Common myeloid progenitor, CD34-positive (primary cell): ENCODE data around the gene CFHR1.
"Not testable (repeated sequence)": the region's sequence is repeated elsewhere in the genome, so short reads cannot be mapped to it uniquely, and the experiment has no call there.

Experiments used
- CTCF ChIA-PET: fragments of 350-600 bp; sonication (Branson Sonifier 250); formaldehyde crosslinking; loops from one replicate; lab custom pipeline; 2021; ENCODE audit warnings: antibody characterized with exemption; lab: Charles Lee
- POLR2A ChIA-PET: fragments of 350-600 bp; sonication (Branson Sonifier 250); formaldehyde crosslinking; loops from one replicate; lab custom pipeline; 2021; ENCODE audit warnings: antibody characterized with exemption; lab: Charles Lee
- DNase-seq, 3 donors: peaks; one replicate each; pipeline versions ENCODE4 v3.0.0 to v3.0.0-alpha.2; 2013
- H3K27ac ChIP-seq, 2 experiments: 1 replicate in 1 of 2; 2 replicates in 1 of 2; pipeline ENCODE4 v1.7.0; 2013; ENCODE audit warnings: inconsistent platforms in 2 of 2, low read length in 2 of 2, mild to moderate bottlenecking in 2 of 2, low read depth in 1 of 2, moderate library complexity in 1 of 2; ENCODE audit not compliant: severe bottlenecking in 2 of 2, insufficient read depth in 1 of 2, poor library complexity in 1 of 2
- H3K27me3 ChIP-seq, 5 experiments: replicated peaks in 2 of 5; 1 replicate in 3 of 5; 2 replicates in 2 of 5; pipeline versions ENCODE4 v1.6.1 to v1.7.0; 2013; ENCODE audit warnings: low read length in 4 of 5, mild to moderate bottlenecking in 2 of 5, moderate library complexity in 2 of 5, inconsistent platforms in 1 of 5; ENCODE audit not compliant: insufficient read depth in 5 of 5, control insufficient read depth in 4 of 5
- H3K36me3 ChIP-seq, 4 experiments: 1 replicate in 2 of 4; 2 replicates in 2 of 4; pipeline versions ENCODE4 v1.6.1 to v1.7.0; 2013; ENCODE audit warnings: low read length in 3 of 4, control low read depth in 1 of 4, mild to moderate bottlenecking in 1 of 4; ENCODE audit not compliant: control insufficient read depth in 4 of 4, insufficient read depth in 4 of 4
- H3K4me1 ChIP-seq, 4 experiments: 1 replicate in 3 of 4; 2 replicates in 1 of 4; pipeline versions ENCODE4 v1.6.1 to v1.7.1; 2013; ENCODE audit warnings: low read length in 3 of 4, mild to moderate bottlenecking in 3 of 4, control low read depth in 1 of 4, inconsistent platforms in 1 of 4, moderate library complexity in 1 of 4; ENCODE audit not compliant: control insufficient read depth in 4 of 4, insufficient read depth in 4 of 4; ENCODE audit errors: control extremely low read depth in 1 of 4
- H3K4me3 ChIP-seq, 7 experiments: 1 replicate in 4 of 7; 2 replicates in 3 of 7; pipeline versions ENCODE4 v1.5.1 to v1.7.0; 2013; ENCODE audit warnings: mild to moderate bottlenecking in 7 of 7, low read length in 6 of 7, moderate library complexity in 6 of 7, inconsistent platforms in 2 of 7, low read depth in 2 of 7, control low read depth in 1 of 7; ENCODE audit not compliant: insufficient read depth in 4 of 7, control insufficient read depth in 1 of 7; ENCODE audit errors: extremely low read depth in 1 of 7
- H3K9me3 ChIP-seq, 5 experiments: 1 replicate in 4 of 5; 2 replicates in 1 of 5; pipeline versions ENCODE4 v1.6.1 to v1.7.1; 2013; ENCODE audit warnings: low read length in 4 of 5, mild to moderate bottlenecking in 2 of 5, inconsistent platforms in 1 of 5, low read depth in 1 of 5, moderate library complexity in 1 of 5; ENCODE audit not compliant: control insufficient read depth in 4 of 5, insufficient read depth in 2 of 5; ENCODE audit errors: control extremely low read depth in 1 of 5
- WGBS: methylation state at CpG from one replicate; pipeline ENCODE4 v1.1.5; 2013; ENCODE audit not compliant: insufficient coverage; 5-methylcytosine and 5-hydroxymethylcytosine counted together

The CFHR1 gene

GRCh38 chr1:196849613-196850492 lies 30.3 kb downstream of the CFHR1 start:
- POLR2A ChIA-PET, H3K27ac ChIP-seq, H3K36me3 ChIP-seq, H3K4me1 ChIP-seq, H3K4me3 ChIP-seq, DNase-seq, H3K9me3 ChIP-seq, H3K27me3 ChIP-seq, CTCF ChIA-PET: not testable (repeated sequence)
- WGBS: no CpG with 5 or more reads among the region's 4 CpGs

DNA sequence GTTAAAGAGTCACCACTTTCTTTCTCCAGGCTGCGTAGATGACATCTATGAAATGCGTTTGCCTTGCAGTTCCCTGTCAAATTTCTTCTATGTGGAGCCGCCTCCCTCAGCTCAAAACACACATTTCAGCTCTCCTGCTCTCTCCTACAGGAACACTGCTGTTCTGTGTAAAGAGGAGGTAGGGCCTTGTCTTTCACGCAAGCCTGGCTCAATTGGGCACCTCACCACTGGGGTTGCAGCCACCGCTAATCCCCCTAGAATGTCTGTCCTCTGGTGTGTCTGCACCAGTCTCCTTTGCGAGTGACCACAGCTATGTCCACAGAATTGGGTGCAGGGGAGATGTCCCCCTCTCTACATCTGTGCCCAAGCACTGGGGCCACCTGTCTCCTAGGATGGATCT lies 36.5 kb downstream of the CFHR1 start:
- no peaks in the 10 kb centered on the region for H3K4me1 ChIP-seq
- no peaks in the 10 kb centered on the region for H3K27me3 ChIP-seq
- no peak for DNase-seq
- no peak overlapping the region for H3K27ac ChIP-seq
- POLR2A ChIA-PET: no interaction called here
- no peak overlapping the region for H3K4me3 ChIP-seq
- WGBS: 100% methylated on average over 4 of the region's 6 CpGs
- CTCF ChIA-PET: no interaction called here
- H3K9me3 ChIP-seq: no peaks in the 10 kb centered on the region
- H3K36me3 ChIP-seq: no peaks in the 10 kb centered on the region

GRCh38 chr1:196857188-196857587 lies 37.7 kb downstream of the CFHR1 start:
- Histone ChIP-seq H3K36me3 (no peaks in the 10 kb centered on the region), H3K4me3 (no peak overlapping the region), H3K9me3 (no peaks in the 10 kb centered on the region), H3K4me1 (no peaks in the 10 kb centered on the region), H3K27me3 (no peaks in the 10 kb centered on the region), H3K27ac (no peak overlapping the region)
- no CpG with 5 or more reads among the region's 2 CpGs for WGBS
- CTCF ChIA-PET: no interaction called here
- POLR2A ChIA-PET: no interaction called here
- no peak for DNase-seq

GRCh38 chr1:196858811-196859210 lies 39.3 kb downstream of the CFHR1 start:
- H3K4me3 ChIP-seq: no peak overlapping the region
- no peak for DNase-seq
- no peaks in the 10 kb centered on the region for H3K36me3 ChIP-seq
- ChIA-PET CTCF (no interaction called here), POLR2A (no interaction called here)
- no peaks in the 10 kb centered on the region for H3K27me3 ChIP-seq
- 81% methylated on average over 3 of the region's 3 CpGs for WGBS
- H3K4me1 ChIP-seq: no peaks in the 10 kb centered on the region
- H3K27ac ChIP-seq: no peak overlapping the region
- no peaks in the 10 kb centered on the region for H3K9me3 ChIP-seq

- ChIA-PET POLR2A (no interaction called here), CTCF (no interaction called here)
- no peaks in the 10 kb centered on the region for H3K36me3 ChIP-seq
- no peak overlapping the region for H3K4me3 ChIP-seq
- H3K27me3 ChIP-seq: no peaks in the 10 kb centered on the region
- H3K9me3 ChIP-seq: no peaks in the 10 kb centered on the region
- no peak for DNase-seq
- 100% methylated on average over 1 of the region's 1 CpG for WGBS
- H3K27ac ChIP-seq: no peak overlapping the region
- no peaks in the 10 kb centered on the region for H3K4me1 ChIP-seq
Measured at GRCh38 chr1:196860323-196860884, 40.9 kb downstream of the CFHR1 start.

DNA sequence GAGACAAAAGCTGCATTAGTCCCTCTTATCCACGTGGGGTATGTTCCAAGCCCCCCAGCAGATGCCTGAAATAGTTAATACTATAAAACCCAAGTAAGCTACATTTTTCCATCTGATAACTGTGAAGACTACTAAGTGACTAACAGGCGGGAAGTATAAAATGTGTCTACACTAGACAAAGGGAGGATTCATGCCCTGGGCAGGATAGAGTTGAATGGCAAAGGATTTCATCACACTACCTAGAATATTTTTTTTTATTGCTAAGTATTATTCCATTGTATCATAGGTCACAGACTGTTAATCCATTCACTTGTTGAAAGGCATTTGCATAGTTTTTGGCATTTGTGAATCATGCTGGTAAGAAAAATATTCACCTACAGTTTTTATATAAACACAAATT lies 41.9 kb downstream of the CFHR1 start:
- DNase-seq: no peak
- no CpG with 5 or more reads among the region's 2 CpGs for WGBS
- Histone ChIP-seq H3K4me3 (no peak overlapping the region), H3K27ac (no peak overlapping the region), H3K4me1 (no peaks in the 10 kb centered on the region), H3K27me3 (no peaks in the 10 kb centered on the region), H3K9me3 (no peaks in the 10 kb centered on the region), H3K36me3 (no peaks in the 10 kb centered on the region)
- ChIA-PET CTCF (no interaction called here), POLR2A (no interaction called here)

DNA sequence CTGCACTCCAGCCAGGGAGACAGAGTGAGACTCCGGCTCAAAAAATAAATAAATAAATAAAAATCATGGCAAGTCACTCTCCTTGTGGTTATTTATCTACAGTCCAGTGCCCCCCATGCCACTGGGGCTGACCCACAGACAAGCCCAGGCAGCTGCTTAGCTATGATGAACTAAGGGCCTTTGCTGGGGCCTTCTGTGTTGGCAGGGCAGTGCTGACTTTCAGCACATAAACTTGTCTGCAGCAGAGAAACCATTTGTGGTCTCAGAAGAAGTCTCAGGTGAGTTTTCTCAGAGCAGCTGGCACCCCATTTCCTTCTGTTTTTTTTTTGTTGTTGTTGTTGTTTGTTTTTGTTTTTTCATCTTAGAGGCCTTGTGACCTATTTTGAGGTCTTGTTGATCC lies 47.4 kb downstream of the CFHR1 start:
- Histone ChIP-seq H3K9me3 (peaks cover 0 to 2% (median 0%) of the 10 kb centered on the region in 5 experiments), H3K4me1 (no peaks in the 10 kb centered on the region), H3K36me3 (no peaks in the 10 kb centered on the region), H3K4me3 (no peak overlapping the region), H3K27me3 (no peaks in the 10 kb centered on the region), H3K27ac (no peak overlapping the region)
- WGBS: no CpG with 5 or more reads among the region's 1 CpG
- ChIA-PET CTCF (no interaction called here), POLR2A (no interaction called here)
- no peak for DNase-seq
